Left lobe of liver (tissue), 2 donors: Measurements from ENCODE around the gene GASK1A. TPM values are rescaled to one million over a fixed set of nuclear protein-coding genes. Genes with fewer than 3 reads are reported as not detected.
"Not testable (repeated sequence)": the region's sequence is repeated elsewhere in the genome, so short reads cannot be mapped to it uniquely, and the experiment has no call there.

Experiments used
- ATAC-seq: fragments of 200-7000 bp; cut with Tn5 transposase; one replicate; pipeline ENCODE4 v1.9.1; 2020; ENCODE audit warnings: mild to moderate bottlenecking, moderate library complexity
- DNase-seq: peaks from one replicate; pipeline ENCODE4 v3.0.0-alpha.2; 2020; ENCODE audit warnings: low spot score
- total RNA-seq: library from RNA; stranded (reverse); gene quantifications from one replicate; pipeline ENCODE4 v1.2.1, GENCODE V29; 2021
- donor health status: DM: no; HTN: no; CAD: no; lungs with moderate emphysema.
- donor health status: DM: no; HTN: yes; CAD: no.

The GASK1A gene
- 19.9 TPM for total RNA-seq

- DNase-seq: peak; percentile 82
- peak; percentile 82 for ATAC-seq
Measured at GRCh38 chr3:42979044-42979972, at the start of gene GASK1A. Gene GASK1A, plus strand, starts transcription at chr3:42979311. Its CDS starts 332 bp downstream, at chr3:42979643.

DNA sequence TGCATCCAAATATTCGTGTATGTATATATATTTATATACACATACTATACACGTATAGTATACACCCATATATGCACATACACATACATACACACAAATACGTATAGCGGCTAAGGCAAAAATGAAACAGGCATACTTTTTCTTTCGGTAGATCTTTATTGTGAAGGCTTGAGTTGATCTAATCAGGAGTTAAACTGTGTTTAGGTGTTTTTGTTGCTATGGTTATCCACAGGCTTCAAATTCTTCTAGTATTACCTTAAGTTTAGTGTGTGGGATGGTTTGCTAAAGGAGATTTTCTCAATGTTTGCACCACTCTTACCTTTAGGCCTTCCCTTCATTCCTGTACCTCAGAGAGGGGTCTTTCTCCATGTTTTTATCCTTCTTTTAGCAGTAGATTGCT, 45.0 kb upstream of the GASK1A start:
- ATAC-seq: no peak
- DNase-seq: no peak

DNA sequence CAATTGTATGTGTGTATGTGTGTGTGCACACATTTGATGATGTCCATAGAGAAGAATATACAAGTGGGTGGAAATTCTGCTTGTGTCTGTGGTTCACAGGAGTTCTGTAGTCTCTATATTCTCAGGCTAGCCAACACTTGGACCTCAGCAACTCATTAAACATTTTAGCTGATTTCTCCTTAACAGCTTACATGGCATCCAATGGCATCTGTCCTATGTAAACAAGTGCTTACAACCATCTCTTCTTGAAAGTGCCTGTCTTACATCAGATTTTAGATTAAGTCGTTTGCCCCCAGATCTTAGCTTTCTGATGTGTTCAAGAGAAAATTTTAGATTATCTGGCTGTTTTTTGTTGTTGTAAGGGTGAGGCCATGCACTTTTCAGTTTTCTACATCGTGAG, 44.2 kb upstream of the GASK1A start:
- ATAC-seq (no peak), DNase-seq (no peak)

GRCh38 chr3:42935472-42935871, 43.6 kb upstream of the GASK1A start:
- DNase-seq (no peak), ATAC-seq (no peak)

GRCh38 chr3:42936157-42936981, 42.7 kb upstream of the GASK1A start:
- no peak for DNase-seq

GRCh38 chr3:42937334-42937733, 41.8 kb upstream of the GASK1A start:
- no peak for DNase-seq

More at GRCh38 chr3:42936157-42936981, 42.7 kb upstream of the GASK1A start:
- no peak for ATAC-seq

GRCh38 chr3:42942693-42943092, 36.4 kb upstream of the GASK1A start:
- DNase-seq: no peak
- ATAC-seq: no peak

More at GRCh38 chr3:42937334-42937733, 41.8 kb upstream of the GASK1A start:
- no peak for ATAC-seq

GRCh38 chr3:42946050-42946449, 33.1 kb upstream of the GASK1A start:
- ATAC-seq (no peak), DNase-seq (no peak)

DNA sequence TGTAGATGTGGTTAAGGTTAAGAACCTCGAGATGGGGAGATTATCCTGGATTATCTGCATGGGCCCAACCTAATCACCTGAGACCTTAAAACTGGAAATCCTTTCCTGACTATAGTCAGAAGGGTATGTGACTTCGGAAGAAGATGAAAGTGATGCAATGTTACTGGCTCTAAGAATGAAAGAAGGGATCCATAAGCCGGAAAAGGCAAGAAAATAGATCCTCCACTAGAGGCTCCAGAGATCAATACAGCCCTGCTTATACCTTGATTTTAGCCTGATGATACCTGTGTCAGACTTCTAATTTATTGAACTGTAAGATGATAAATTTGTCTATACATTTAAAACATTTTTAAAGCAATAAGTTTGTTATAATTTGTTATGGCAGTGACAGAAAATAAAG, 21.5 kb upstream of the GASK1A start:
- DNase-seq: no peak
- ATAC-seq: peak; percentile 33

DNA sequence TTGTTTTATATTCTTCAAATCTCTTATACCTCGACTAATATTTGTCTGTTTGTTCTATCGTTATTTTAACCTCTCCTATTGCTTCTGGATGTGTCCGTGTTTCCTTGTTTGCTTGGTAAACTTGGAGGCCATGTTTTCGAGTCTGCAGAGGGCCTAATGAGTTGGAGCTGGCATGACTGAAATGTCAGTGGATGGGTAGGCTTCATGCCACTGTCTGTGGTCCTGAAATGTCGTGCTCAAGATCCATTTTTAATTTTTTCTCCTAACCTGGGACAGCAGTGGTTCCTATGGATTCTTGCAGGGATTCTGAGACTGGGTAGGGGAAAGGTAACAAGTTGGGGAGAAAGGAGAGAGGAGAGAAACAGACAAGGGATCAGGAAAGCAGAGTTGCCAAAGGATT, 18.8 kb upstream of the GASK1A start:
- ATAC-seq (no peak), DNase-seq (no peak)

DNA sequence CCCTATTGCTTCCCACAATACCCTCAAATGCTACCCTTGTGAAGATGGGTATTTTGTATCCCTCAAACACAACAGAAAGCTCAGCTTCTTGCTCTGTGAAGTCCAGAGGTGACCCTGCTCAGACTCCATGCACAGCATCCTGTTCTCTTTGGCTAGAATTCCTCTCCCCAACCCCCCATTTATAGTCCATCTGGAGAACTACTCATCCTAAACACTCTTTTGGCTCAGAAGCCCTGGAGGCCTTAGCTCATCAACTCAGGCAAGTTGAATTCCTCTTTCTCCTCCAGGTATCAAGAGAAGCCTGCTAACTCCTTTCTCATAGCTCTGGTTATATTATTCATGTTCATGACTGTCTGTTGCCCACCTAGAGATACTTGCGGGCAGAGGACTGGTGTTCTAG, 18.3 kb upstream of the GASK1A start:
- no peak for DNase-seq
- no peak for ATAC-seq

DNA sequence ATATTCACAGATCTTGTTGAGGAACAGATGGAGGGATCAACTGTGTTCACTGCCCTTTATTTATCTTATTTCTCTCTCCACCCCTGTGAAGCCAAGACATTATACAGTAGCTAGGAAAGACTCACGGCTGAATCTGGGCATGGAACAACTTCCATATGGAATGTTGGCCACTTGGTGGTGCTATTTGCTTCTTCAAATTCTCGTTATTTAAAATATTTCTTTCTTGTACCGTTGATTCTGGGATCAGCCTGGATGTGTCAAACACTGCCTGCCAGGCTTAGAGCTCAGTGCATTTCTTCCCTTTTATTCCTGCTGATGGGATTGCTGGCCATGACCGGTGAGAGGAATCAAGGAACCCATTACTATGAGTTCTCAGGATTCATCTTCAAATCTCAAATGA, 17.5 kb upstream of the GASK1A start:
- DNase-seq (no peak), ATAC-seq (peak; percentile 99)

DNA sequence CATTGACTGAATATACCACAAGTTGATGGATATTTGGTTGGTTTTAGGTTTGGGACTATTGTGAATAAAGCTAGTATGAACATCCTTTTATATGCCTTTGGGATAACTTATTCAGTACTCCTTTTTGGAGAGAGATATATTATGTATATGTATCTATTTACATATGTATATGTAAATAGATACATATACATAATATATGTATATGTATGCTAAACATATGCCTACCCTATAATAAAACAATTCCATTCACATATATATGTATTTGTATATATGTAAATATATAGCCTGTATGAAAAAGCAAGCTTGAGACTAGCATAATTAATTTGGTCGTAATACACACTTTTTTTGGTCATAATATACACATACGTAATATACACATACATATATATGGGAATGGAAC, 15.8 kb upstream of the GASK1A start:
- ATAC-seq (no peak), DNase-seq (no peak)

DNA sequence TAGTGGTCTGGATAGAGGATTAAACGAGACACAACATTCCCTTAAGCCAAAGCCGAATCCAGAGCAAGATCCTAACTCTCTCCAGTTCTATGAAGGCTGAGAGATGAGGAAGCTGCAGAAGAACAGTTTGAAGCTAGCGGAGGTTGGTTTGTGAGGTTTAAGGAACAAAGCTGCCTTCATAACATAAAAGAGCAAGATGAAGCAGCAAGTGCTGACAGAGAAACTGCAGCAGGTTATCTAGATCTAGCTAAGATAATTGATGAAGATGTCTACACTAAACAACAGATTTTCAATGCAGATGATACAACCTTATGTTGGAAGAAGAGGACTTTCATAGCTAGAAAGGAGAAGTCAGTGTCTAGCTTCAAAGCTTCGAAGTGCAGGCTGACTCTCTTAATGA, 14.8 kb upstream of the GASK1A start:
- ATAC-seq: no peak
- DNase-seq: no peak

GRCh38 chr3:42970557-42970956, 8.6 kb upstream of the GASK1A start:
- ATAC-seq: peak; percentile 66
- DNase-seq: no peak

GRCh38 chr3:42970976-42971772, 7.9 kb upstream of the GASK1A start:
- DNase-seq: no peak
- peak; percentile 63 for ATAC-seq

- ATAC-seq, DNase-seq: not testable (repeated sequence)
Measured at GRCh38 chr3:42974906-42975305, 4.2 kb upstream of the GASK1A start.

DNA sequence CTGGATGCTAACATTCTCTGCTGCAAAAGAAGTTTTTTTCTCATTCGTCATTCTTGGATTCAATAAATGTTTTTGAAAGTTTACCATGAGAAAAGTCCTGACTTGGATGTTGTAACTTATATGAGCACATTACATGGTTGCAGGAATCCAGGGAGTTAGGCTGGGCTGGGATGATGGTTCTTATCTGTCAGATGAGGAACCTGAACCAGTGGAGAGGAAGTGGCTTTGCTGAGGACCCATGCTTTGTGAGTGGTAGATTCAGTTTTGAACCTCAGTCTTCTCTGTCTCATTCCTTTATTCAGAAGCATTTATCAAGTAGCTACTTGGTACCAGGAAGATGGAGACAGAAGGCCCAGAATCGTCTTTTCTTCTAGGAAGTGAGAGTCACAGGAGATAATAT, 3.7 kb upstream of the GASK1A start:
- no peak for DNase-seq
- no peak for ATAC-seq

DNA sequence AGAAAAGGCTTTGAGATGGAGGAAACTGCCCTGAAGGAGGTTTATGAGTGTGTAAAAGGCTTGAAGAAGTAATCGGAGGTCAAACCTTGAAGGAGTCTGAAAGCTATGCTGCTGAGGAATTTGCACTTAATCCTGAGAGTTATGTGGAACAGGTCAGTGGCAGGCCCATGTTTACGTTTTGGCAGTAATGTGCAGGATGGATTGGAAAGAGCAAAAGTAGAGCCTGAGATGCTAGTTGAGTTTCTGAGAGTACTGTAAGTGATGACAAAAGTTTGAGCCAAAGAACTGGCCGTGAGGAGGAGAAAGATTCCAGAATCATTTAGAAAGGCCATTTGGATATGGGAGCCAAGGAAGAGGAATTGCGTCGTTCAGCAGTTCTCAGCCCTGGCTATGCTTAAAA, 3.2 kb upstream of the GASK1A start:
- DNase-seq (no peak), ATAC-seq (no peak)

DNA sequence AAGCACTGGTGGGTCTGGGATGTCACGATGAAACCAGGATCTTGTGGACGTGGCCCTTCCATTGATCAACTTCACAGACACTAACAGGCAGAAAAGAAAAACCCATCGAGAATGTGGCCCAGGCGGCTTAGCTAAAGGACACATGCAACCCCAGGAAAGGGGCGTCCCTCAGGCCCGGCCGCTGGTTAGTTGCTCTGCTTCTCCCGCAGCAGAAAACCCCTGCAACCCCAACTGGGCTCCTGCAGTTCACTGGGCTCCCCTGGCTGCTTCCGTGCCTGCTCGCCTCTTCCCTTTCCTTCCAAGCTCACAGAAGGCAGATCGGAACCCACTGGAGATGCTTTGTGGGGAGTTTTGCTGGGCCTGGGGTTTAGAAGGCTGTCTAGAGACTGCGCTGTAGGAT, 1.1 kb downstream of the GASK1A start:
- ATAC-seq (peak; percentile 11), DNase-seq (no peak)

GRCh38 chr3:42980909-42981308, 1.8 kb downstream of the GASK1A start:
- ATAC-seq: peak; percentile 46
- DNase-seq: no peak
